ENCODE measurements around the gene ZBTB14. TPM values are rescaled to one million over a fixed set of nuclear protein-coding genes. Genes with fewer than 3 reads are reported as not detected.

Gene ZBTB14
- total RNA-seq, 1 donor, result 16.3 TPM

GRCh38 chr18:5309888-5310470 is 14.5 kb upstream of the ZBTB14 start:
- Histone ChIP-seq H3K4me3 (ENCODE audit: insufficient read depth, low read length) (no peak overlapping the region), H2AFZ (ENCODE audit: low read length) (peak overlapping the region; percentile 29), H4K20me1 (ENCODE audit: insufficient read depth, low read length) (no peaks in the 10 kb centered on the region), H3K27ac (ENCODE audit: low read depth, low read length) (no peak overlapping the region), H3K9me3 (ENCODE audit: low read depth, low read length) (no peaks in the 10 kb centered on the region), H3K79me2 (ENCODE audit: insufficient read depth, low read length) (no peaks in the 10 kb centered on the region), H3K4me2 (ENCODE audit: insufficient read depth, low read length) (no peak overlapping the region), H3K4me1 (ENCODE audit: insufficient read depth, low read length) (no peaks in the 10 kb centered on the region), H3K36me3 (ENCODE audit: insufficient read depth, low read length) (no peaks in the 10 kb centered on the region), H3K27me3 (ENCODE audit: insufficient read depth, low read length) (no peaks in the 10 kb centered on the region)
- no peak for TF ChIP-seq CTCF (IDR thresholded peaks at IDR 0.05; ENCODE audit: extremely low read depth, low read depth, low read length)
- no peak for DNase-seq (ENCODE audit: insufficient read length, low spot score, missing footprints)

- Histone ChIP-seq H3K4me3 (ENCODE audit: insufficient read depth, low read length) (no peak overlapping the region), H3K27ac (ENCODE audit: low read depth, low read length) (no peak overlapping the region), H3K27me3 (ENCODE audit: insufficient read depth, low read length) (no peaks in the 10 kb centered on the region), H3K4me1 (ENCODE audit: insufficient read depth, low read length) (no peaks in the 10 kb centered on the region), H4K20me1 (ENCODE audit: insufficient read depth, low read length) (no peaks in the 10 kb centered on the region), H3K36me3 (ENCODE audit: insufficient read depth, low read length) (no peaks in the 10 kb centered on the region), H3K4me2 (ENCODE audit: insufficient read depth, low read length) (no peak overlapping the region), H3K79me2 (ENCODE audit: insufficient read depth, low read length) (no peaks in the 10 kb centered on the region), H2AFZ (ENCODE audit: low read length) (no peak overlapping the region), H3K9me3 (ENCODE audit: low read depth, low read length) (no peaks in the 10 kb centered on the region)
- TF ChIP-seq CTCF (IDR thresholded peaks at IDR 0.05; ENCODE audit: extremely low read depth, low read depth, low read length), result no peak
- DNase-seq (ENCODE audit: insufficient read length, low spot score, missing footprints), result no peak
Observed at GRCh38 chr18:5305835-5306234, 10.3 kb upstream of the ZBTB14 start.

- Histone ChIP-seq H3K4me2 (ENCODE audit: insufficient read depth, low read length) (no peak overlapping the region), H3K27me3 (ENCODE audit: insufficient read depth, low read length) (no peaks in the 10 kb centered on the region)
Observed at GRCh38 chr18:5304232-5304631, 8.7 kb upstream of the ZBTB14 start.

GRCh38 chr18:5303636-5304035 is 8.1 kb upstream of the ZBTB14 start:
- Histone ChIP-seq H3K9me3 (ENCODE audit: low read depth, low read length) (no peaks in the 10 kb centered on the region), H3K4me2 (ENCODE audit: insufficient read depth, low read length) (no peak overlapping the region), H4K20me1 (ENCODE audit: insufficient read depth, low read length) (no peaks in the 10 kb centered on the region), H3K27me3 (ENCODE audit: insufficient read depth, low read length) (no peaks in the 10 kb centered on the region), H3K4me1 (ENCODE audit: insufficient read depth, low read length) (no peaks in the 10 kb centered on the region), H3K4me3 (ENCODE audit: insufficient read depth, low read length) (no peak overlapping the region), H2AFZ (ENCODE audit: low read length) (no peak overlapping the region), H3K36me3 (ENCODE audit: insufficient read depth, low read length) (no peaks in the 10 kb centered on the region), H3K79me2 (ENCODE audit: insufficient read depth, low read length) (no peaks in the 10 kb centered on the region), H3K27ac (ENCODE audit: low read depth, low read length) (no peak overlapping the region)
- no peak for TF ChIP-seq CTCF (IDR thresholded peaks at IDR 0.05; ENCODE audit: extremely low read depth, low read depth, low read length)
- DNase-seq (ENCODE audit: insufficient read length, low spot score, missing footprints), result no peak

More at GRCh38 chr18:5304232-5304631, 8.7 kb upstream of the ZBTB14 start:
- no peak overlapping the region for H2AFZ ChIP-seq (ENCODE audit: low read length)
- no peaks in the 10 kb centered on the region for H3K4me1 ChIP-seq (ENCODE audit: insufficient read depth, low read length)
- H3K79me2 ChIP-seq (ENCODE audit: insufficient read depth, low read length), result no peaks in the 10 kb centered on the region
- DNase-seq (ENCODE audit: insufficient read length, low spot score, missing footprints), result no peak
- H3K9me3 ChIP-seq (ENCODE audit: low read depth, low read length), result no peaks in the 10 kb centered on the region
- no peaks in the 10 kb centered on the region for H3K36me3 ChIP-seq (ENCODE audit: insufficient read depth, low read length)
- H4K20me1 ChIP-seq (ENCODE audit: insufficient read depth, low read length), result no peaks in the 10 kb centered on the region
- no peak for TF ChIP-seq CTCF (IDR thresholded peaks at IDR 0.05; ENCODE audit: extremely low read depth, low read depth, low read length)
- no peak overlapping the region for H3K27ac ChIP-seq (ENCODE audit: low read depth, low read length)
- no peak overlapping the region for H3K4me3 ChIP-seq (ENCODE audit: insufficient read depth, low read length)

Measured in osteoblast (primary cell).